MCF 10A (cell line): ENCODE data around the gene GH2. TPM values are rescaled to one million over a fixed set of nuclear protein-coding genes. Genes with fewer than 3 reads are reported as not detected.
"Not testable (repeated sequence)": the region's sequence is repeated elsewhere in the genome, so short reads cannot be mapped to it uniquely, and the experiment has no call there.

Experiments used
- BruUV-seq: library from RNA; stranded (reverse); fragments of 400-500 nt; replicated peaks from 2 replicates; lab custom pipeline; 2021; lab: Mats Ljungman, UMichigan
- CTCF ChIA-PET: fragments of 300-600 bp; sonication (Branson Sonifier 250); formaldehyde crosslinking; extraction: SDS; loops from one replicate; lab custom pipeline; 2021; ENCODE audit warnings: antibody characterized with exemption, inconsistent platforms; lab: Yijun Ruan, JAX
- POLR2A ChIA-PET: fragments of 300-600, 350-650 bp; sonication (Branson Sonifier 250); formaldehyde crosslinking; extraction: SDS; loops from one replicate; lab custom pipeline; 2020; ENCODE audit warnings: antibody characterized with exemption, inconsistent platforms; lab: Yijun Ruan, JAX
- DNase-seq: peaks from one replicate; pipeline ENCODE4 v3.0.0-alpha.2; 2018; ENCODE audit not compliant: unreplicated experiment
- H3K27ac Mint-ChIP-seq: one replicate; pipeline ENCODE4 v1.8.0; 2022; ENCODE audit warnings: mild to moderate bottlenecking, low read depth, mixed read lengths; ENCODE audit not compliant: unreplicated experiment
- H3K27me3 Mint-ChIP-seq: one replicate; pipeline ENCODE4 v1.8.0; 2022; ENCODE audit warnings: mixed read lengths; ENCODE audit not compliant: insufficient read depth, unreplicated experiment
- H3K36me3 Mint-ChIP-seq: one replicate; pipeline ENCODE4 v1.8.0; 2022; ENCODE audit warnings: mild to moderate bottlenecking, moderate library complexity, mixed read lengths; ENCODE audit not compliant: insufficient read depth, unreplicated experiment
- H3K4me1 Mint-ChIP-seq: one replicate; pipeline ENCODE4 v1.8.0; 2022; ENCODE audit warnings: mixed read lengths; ENCODE audit not compliant: insufficient read depth, unreplicated experiment
- H3K4me3 Mint-ChIP-seq: one replicate; pipeline ENCODE4 v1.8.0; 2022; ENCODE audit warnings: mild to moderate bottlenecking, moderate library complexity, mixed read lengths; ENCODE audit not compliant: unreplicated experiment
- H3K9me3 Mint-ChIP-seq: one replicate; pipeline ENCODE4 v1.8.0; 2022; ENCODE audit warnings: mixed read lengths; ENCODE audit not compliant: unreplicated experiment
- intact Hi-C: fragments of 100-400 bp; cut with micrococcal nuclease; formaldehyde crosslinking; loops from 2 replicates; pipeline ENCODE4 v1.14.1; 2022
- total RNA-seq: library from RNA; stranded (reverse); gene quantifications from 2 replicates; pipeline ENCODE4 v1.2.3, GENCODE V29; 2022
- TF ChIP-seq, protein P1 (sequence below): fragments of 200-600 bp; IDR thresholded peaks from one replicate; pipeline ENCODE4 v1.8.0; 2022; ENCODE audit warnings: antibody characterized with exemption, mild to moderate bottlenecking; ENCODE audit not compliant: unreplicated experiment

Gene GH2
- total RNA-seq, 1 experiment from 2014 or later, result not detected

DNA sequence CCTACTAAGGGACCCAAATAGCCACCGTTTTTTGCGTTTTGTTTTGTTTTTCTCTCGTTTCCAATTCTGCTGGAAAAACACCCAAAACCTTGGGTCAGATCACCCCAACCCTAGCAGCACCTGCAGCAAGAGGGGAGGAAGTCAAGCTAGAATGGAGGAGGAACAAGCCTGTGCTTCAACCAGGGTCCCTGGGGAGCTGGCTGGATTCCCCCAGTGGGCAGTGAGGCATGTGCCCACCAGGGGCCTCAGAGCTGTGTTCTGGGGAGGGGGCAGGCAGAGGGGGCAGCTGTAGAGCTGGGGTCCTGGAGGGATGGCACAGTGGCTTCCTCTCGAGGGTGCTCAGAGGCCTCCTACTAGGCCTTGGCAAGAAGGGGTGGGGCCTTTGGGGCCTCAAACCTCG, 43.9 kb upstream of the GH2 start:
- no peak for DNase-seq
- Mint-ChIP-seq H3K9me3 (no peaks in the 10 kb centered on the region), H3K36me3 (no peaks in the 10 kb centered on the region), H3K27ac (no peak overlapping the region), H3K4me1 (no peaks in the 10 kb centered on the region), H3K27me3 (no peaks in the 10 kb centered on the region), H3K4me3 (no peak overlapping the region)
- POLR2A ChIA-PET, result no interaction called here
- intact Hi-C loops, result no loop called here
- TF ChIP-seq, protein P1, sequence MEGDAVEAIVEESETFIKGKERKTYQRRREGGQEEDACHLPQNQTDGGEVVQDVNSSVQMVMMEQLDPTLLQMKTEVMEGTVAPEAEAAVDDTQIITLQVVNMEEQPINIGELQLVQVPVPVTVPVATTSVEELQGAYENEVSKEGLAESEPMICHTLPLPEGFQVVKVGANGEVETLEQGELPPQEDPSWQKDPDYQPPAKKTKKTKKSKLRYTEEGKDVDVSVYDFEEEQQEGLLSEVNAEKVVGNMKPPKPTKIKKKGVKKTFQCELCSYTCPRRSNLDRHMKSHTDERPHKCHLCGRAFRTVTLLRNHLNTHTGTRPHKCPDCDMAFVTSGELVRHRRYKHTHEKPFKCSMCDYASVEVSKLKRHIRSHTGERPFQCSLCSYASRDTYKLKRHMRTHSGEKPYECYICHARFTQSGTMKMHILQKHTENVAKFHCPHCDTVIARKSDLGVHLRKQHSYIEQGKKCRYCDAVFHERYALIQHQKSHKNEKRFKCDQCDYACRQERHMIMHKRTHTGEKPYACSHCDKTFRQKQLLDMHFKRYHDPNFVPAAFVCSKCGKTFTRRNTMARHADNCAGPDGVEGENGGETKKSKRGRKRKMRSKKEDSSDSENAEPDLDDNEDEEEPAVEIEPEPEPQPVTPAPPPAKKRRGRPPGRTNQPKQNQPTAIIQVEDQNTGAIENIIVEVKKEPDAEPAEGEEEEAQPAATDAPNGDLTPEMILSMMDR, result no peak
- CTCF ChIA-PET, result interaction anchor here (0.6 to 1.4 kb wide), 2 partner anchors 12 to 23 kb away, joined by 3 to 4 read pairs; no protein-coding TSS in a partner anchor
- no TSS peak for BruUV-seq

DNA sequence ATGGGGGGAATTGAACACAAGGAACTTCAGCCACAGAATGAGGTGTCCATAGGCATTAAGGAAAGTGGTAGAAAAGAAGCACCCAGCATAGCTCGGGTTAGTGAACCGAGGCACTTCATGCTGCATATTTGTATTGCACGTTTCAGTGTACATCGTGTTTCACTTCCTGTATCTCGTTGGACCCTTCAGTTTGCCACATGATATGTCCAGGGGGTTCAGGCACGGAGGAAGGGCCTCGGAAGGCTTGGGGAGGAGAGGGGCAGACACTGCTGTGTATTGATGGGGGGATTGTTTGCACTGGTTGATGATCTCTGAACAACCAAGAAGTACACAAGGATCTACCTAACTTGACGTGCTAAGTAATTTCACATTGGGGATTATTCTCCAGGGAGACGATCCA, 40.7 kb upstream of the GH2 start:
- BruUV-seq, H3K27me3 Mint-ChIP-seq, DNase-seq, H3K9me3 Mint-ChIP-seq, H3K4me1 Mint-ChIP-seq, H3K27ac Mint-ChIP-seq, H3K4me3 Mint-ChIP-seq, H3K36me3 Mint-ChIP-seq, intact Hi-C loops, POLR2A ChIA-PET: not testable (repeated sequence)
- CTCF ChIA-PET, result interaction anchor here (0.7 to 1.0 kb wide), 2 partner anchors 12 to 152 kb away, joined by 3 to 5 read pairs; partner anchors contain the start of gene CSHL1

DNA sequence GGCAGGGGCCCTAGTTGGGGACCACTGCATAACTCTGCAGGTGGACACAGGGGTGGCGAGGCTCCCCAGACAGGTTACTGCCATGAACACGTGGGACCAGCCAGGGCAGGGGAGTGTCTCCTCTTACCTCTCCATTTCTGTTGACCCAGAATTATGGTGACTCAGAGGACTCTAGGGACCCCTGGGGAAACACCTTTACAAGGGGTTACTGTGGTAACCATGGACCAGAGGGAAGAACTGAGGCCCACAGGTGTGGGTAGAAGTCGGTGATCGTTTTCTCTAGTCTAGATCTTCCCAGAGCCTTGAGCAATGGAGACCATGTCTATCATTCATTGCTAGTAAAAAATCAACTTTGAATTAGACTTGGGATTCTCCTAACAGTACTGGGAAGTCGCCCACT, 39.0 kb upstream of the GH2 start:
- H3K9me3 Mint-ChIP-seq, H3K27me3 Mint-ChIP-seq, H3K4me1 Mint-ChIP-seq, H3K27ac Mint-ChIP-seq, BruUV-seq, POLR2A ChIA-PET, DNase-seq, H3K36me3 Mint-ChIP-seq, H3K4me3 Mint-ChIP-seq, intact Hi-C loops: not testable (repeated sequence)
- CTCF ChIA-PET, result interaction anchor here (2.7 to 3.6 kb wide), 4 partner anchors 12 to 212 kb away, joined by 20 to 63 read pairs (median 27); partner anchors contain the start of gene CD79B

DNA sequence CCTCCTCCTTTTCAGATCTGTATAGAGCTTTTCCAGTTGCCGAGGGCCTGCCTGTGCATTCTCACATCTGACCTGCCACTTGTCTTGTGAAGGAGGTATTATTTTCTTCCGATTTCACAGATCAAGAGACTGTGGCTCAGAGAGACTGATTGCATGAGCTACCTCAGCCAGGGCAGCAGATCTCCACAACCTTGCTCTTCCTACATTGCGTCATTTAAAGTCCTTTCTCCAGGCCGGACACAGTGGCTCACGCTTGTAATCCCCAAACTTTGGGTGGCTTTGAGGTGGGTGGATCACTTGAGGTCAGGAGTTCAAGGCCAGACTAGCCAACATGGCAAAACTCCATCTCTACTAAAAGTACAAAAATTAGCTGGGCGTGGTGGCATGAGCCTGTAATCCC, 38.3 kb upstream of the GH2 start:
- H3K27ac Mint-ChIP-seq, DNase-seq, H3K9me3 Mint-ChIP-seq, H3K4me1 Mint-ChIP-seq, H3K36me3 Mint-ChIP-seq, BruUV-seq, intact Hi-C loops, POLR2A ChIA-PET, H3K4me3 Mint-ChIP-seq: not testable (repeated sequence)
- CTCF ChIA-PET, result interaction anchor here (0.6 to 5.0 kb wide), 35 partner anchors 9 to 1946 kb away, joined by 3 to 63 read pairs (median 4); partner anchors contain the start of genes CD79B, CSHL1 and ICAM2
- peaks cover 13% of the 10 kb centered on the region for H3K27me3 Mint-ChIP-seq

DNA sequence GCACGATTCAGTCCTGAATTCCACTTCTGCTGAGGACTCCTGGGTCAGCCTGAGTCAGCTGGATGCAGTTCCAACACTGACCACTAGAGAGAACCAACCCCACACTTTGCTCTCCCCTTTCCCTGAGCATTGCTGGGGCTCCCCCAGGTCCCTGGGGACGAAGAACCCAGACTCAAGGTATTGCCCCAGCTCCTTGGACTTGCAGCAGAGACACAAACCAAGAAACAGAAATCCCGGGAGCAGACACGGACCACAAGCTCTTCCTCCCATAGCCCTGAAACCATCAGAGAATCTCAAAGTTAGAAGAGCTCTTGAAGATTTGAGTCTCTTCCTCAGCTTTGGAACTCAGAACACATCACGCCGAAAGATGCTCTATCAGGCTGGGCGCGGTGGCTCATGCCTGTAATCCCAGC, 37.6 kb upstream of the GH2 start:
- H3K36me3 Mint-ChIP-seq, result no peaks in the 10 kb centered on the region
- CTCF ChIA-PET, result interaction anchor here (0.5 to 5.0 kb wide), 42 partner anchors 9 to 363 kb away, joined by 3 to 63 read pairs (median 4); partner anchors contain the start of genes CD79B, CSHL1 and ICAM2
- no peak overlapping the region for H3K27ac Mint-ChIP-seq
- H3K9me3 Mint-ChIP-seq, result no peaks in the 10 kb centered on the region
- intact Hi-C loops, result loop anchor here (1.0 to 10.0 kb wide), 4 partner anchors 71 to 365 kb away; no protein-coding TSS in a partner anchor
- peaks cover 5% of the 10 kb centered on the region for H3K4me1 Mint-ChIP-seq
- no peak overlapping the region for H3K4me3 Mint-ChIP-seq
- DNase-seq, result peak; percentile 64
- POLR2A ChIA-PET, result interaction anchor here (0.6 kb wide), 1 partner anchor 112 kb away, joined by 4 read pairs; no protein-coding TSS in a partner anchor
- TF ChIP-seq, protein P1, result peak; percentile 90
- no TSS peak for BruUV-seq
- peaks cover 13% of the 10 kb centered on the region for H3K27me3 Mint-ChIP-seq

DNA sequence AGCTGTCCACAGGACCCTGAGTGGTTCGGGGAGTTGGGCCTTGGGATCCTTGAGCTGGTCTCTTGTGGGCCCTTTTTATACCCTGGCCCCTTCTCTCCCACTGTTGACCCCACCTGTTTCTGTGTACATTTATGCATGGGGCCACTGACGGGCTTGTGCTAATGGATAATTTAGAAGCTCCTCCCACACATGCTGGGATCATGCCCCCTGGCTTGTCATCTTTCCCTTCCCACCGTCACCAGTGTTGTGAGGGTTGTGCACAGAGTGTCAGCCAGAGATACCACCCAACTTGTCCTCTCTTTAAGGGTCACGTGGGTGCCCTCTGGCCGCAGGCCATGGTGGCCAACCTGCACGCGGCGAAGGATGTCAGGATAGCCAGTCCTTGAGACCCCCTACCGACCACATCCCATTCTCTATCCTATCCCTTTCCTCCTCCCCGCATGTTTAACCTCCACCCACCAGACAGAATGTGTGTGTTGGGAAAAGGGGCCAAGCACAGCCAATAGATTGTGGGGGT, 37.1 kb upstream of the GH2 start, which contains the start of gene GH1:
Gene GH1, minus strand, starts transcription at position 51 of the 517 bp plus-strand sequence. CDS start 63 bp downstream, outside the sequence.
- CTCF ChIA-PET, result interaction anchor here (0.5 to 5.0 kb wide), 31 partner anchors 8 to 501 kb away, joined by 3 to 63 read pairs (median 5); partner anchors contain the start of genes CD79B and CSHL1
- H3K36me3 Mint-ChIP-seq, DNase-seq, BruUV-seq, H3K27ac Mint-ChIP-seq, H3K4me3 Mint-ChIP-seq, H3K4me1 Mint-ChIP-seq, H3K9me3 Mint-ChIP-seq, POLR2A ChIA-PET: not testable (repeated sequence)
- intact Hi-C loops, result loop anchor here (1.0 to 10.0 kb wide), 4 partner anchors 72 to 366 kb away; no protein-coding TSS in a partner anchor
- peaks cover 13% of the 10 kb centered on the region for H3K27me3 Mint-ChIP-seq
